Liver (tissue), 9 donors: ENCODE data around the gene SRSF6. TPM values are rescaled to one million over a fixed set of nuclear protein-coding genes. Genes with fewer than 3 reads are reported as not detected.

ENCODE experiments used
- DNase-seq: peaks from one replicate; pipeline ENCODE4 v3.0.0-alpha.2; 2017; ENCODE audit warnings: low spot score
- H3K27ac ChIP-seq, 2 donors: one replicate each; pipeline ENCODE4 v1.7.0; 2013; ENCODE audit warnings: inconsistent platforms in 2 of 2, low read length in 2 of 2, control low read depth in 1 of 2, low read depth in 1 of 2, mild to moderate bottlenecking in 1 of 2
- H3K27me3 ChIP-seq, 4 donors: one replicate each; pipeline versions ENCODE4 v1.6.1 to v1.7.0; 2013; ENCODE audit warnings: low read length in 3 of 4, inconsistent platforms in 1 of 4, mild to moderate bottlenecking in 1 of 4, moderate library complexity in 1 of 4; ENCODE audit not compliant: control insufficient read depth in 4 of 4, insufficient read depth in 4 of 4
- H3K36me3 ChIP-seq, 4 donors: one replicate each; pipeline versions ENCODE4 v1.6.1 to v1.7.0; 2013; ENCODE audit warnings: low read length in 3 of 4, mild to moderate bottlenecking in 3 of 4, low read depth in 1 of 4, moderate library complexity in 1 of 4; ENCODE audit not compliant: control insufficient read depth in 4 of 4, insufficient read depth in 3 of 4
- H3K4me1 ChIP-seq, 4 donors: one replicate each; pipeline versions ENCODE4 v1.6.1 to v1.7.0; 2013; ENCODE audit warnings: low read length in 3 of 4, mild to moderate bottlenecking in 3 of 4, moderate library complexity in 1 of 4; ENCODE audit not compliant: control insufficient read depth in 4 of 4, insufficient read depth in 4 of 4
- H3K4me3 ChIP-seq, 3 donors: one replicate each; pipeline versions ENCODE4 v1.6.1 to v1.7.0; 2013; ENCODE audit warnings: low read length in 3 of 3, control low read depth in 1 of 3, low read depth in 1 of 3, mild to moderate bottlenecking in 1 of 3
- H3K9ac ChIP-seq, 2 donors: one replicate each; pipeline ENCODE4 v1.7.0; 2013; ENCODE audit warnings: low read length in 2 of 2, mild to moderate bottlenecking in 2 of 2, moderate library complexity in 2 of 2, control low read depth in 1 of 2, low read depth in 1 of 2
- H3K9me3 ChIP-seq, 4 donors: one replicate each; pipeline versions ENCODE4 v1.6.1 to v1.7.0; 2013; ENCODE audit warnings: low read length in 3 of 4; ENCODE audit not compliant: control insufficient read depth in 4 of 4
- FOXA1 ChIP-seq: IDR thresholded peaks from 2 replicates; pipeline ENCODE4 v1.6.1; 2016; ENCODE audit warnings: antibody characterized with exemption
- FOXA2 ChIP-seq: IDR thresholded peaks from 2 replicates; pipeline ENCODE4 v1.6.1; 2016; ENCODE audit warnings: antibody characterized with exemption
- GABPA ChIP-seq, 2 donors: IDR thresholded peaks in 1 of 2; conservative IDR thresholded peaks in 1 of 2; 2 replicates each; pipeline ENCODE4 v1.6.1; 2016; ENCODE audit warnings: antibody characterized with exemption in 2 of 2, mild to moderate bottlenecking in 1 of 2, moderate library complexity in 1 of 2
- HNF4A ChIP-seq, 2 donors: conservative IDR thresholded peaks; 2 replicates each; pipeline ENCODE4 v1.6.1; 2016; ENCODE audit warnings: antibody characterized with exemption in 2 of 2, mild to moderate bottlenecking in 2 of 2
- HNF4G ChIP-seq: IDR thresholded peaks from 2 replicates; pipeline ENCODE4 v1.6.1; 2016; ENCODE audit warnings: antibody characterized with exemption
- JUND ChIP-seq, 2 donors: IDR thresholded peaks; 2 replicates each; pipeline ENCODE4 v1.6.1; 2016; ENCODE audit warnings: antibody characterized with exemption in 2 of 2
- NR2F2 ChIP-seq: IDR thresholded peaks from 2 replicates; pipeline ENCODE4 v1.6.1; 2016; ENCODE audit warnings: antibody characterized with exemption
- RAD21 ChIP-seq, 2 donors: IDR thresholded peaks; 2 replicates each; pipeline ENCODE4 v1.6.1; 2016; ENCODE audit warnings: antibody characterized with exemption in 2 of 2, mild to moderate bottlenecking in 2 of 2
- RXRA ChIP-seq, 2 donors: IDR thresholded peaks; 2 replicates each; pipeline ENCODE4 v1.6.1; 2017 to 2018; ENCODE audit warnings: antibody characterized with exemption in 2 of 2, mild to moderate bottlenecking in 1 of 2
- SP1 ChIP-seq: IDR thresholded peaks from 2 replicates; pipeline ENCODE4 v1.6.1; 2018; ENCODE audit warnings: antibody characterized with exemption, mild to moderate bottlenecking
- TAF1 ChIP-seq: conservative IDR thresholded peaks from 2 replicates; pipeline ENCODE4 v1.6.1; 2016; ENCODE audit warnings: antibody characterized with exemption, mild to moderate bottlenecking
- YY1 ChIP-seq: IDR thresholded peaks from 2 replicates; pipeline ENCODE4 v1.6.1; 2016; ENCODE audit warnings: antibody characterized with exemption, mild to moderate bottlenecking
- WGBS: extraction: QIAGEN DNeasy Blood & Tissue Kit; methylation state at CpG from one replicate; pipeline ENCODE4 v1.1.7; 2013; 5-methylcytosine and 5-hydroxymethylcytosine counted together
- polyA plus RNA-seq, 2 donors: library from polyadenylated mRNA; stranded (reverse) in 1 of 2; unstranded in 1 of 2; fragments of 200-250 nt in 1 of 2; fragments of >200 nt in 1 of 2; fragmentation: Nextera tagmentation in 1 of 2; extraction: Ambion mirVana in 1 of 2; gene quantifications; one replicate each; pipeline versions ENCODE4 v1.2.1 to v1.2.3, GENCODE V29; 2013 to 2015
- total RNA-seq, 2 donors: library from RNA; depleted of rRNA; stranded (reverse); fragments of >200 nt; gene quantifications; one replicate each; pipeline ENCODE4 v1.2.3, GENCODE V29; 2014
- TF ChIP-seq, protein P1 (sequence below): fragments of 150-350 bp; IDR thresholded peaks from 2 replicates; pipeline ENCODE4 v1.5.1; 2017; ENCODE audit warnings: improper control_type of control experiment, low read depth, low read length; ENCODE audit not compliant: missing input control
- TF ChIP-seq, protein P2 (sequence below): IDR thresholded peaks from 2 replicates; pipeline ENCODE4 v1.6.1; 2016; ENCODE audit warnings: antibody characterized with exemption
- TF ChIP-seq, protein P3 (sequence below): IDR thresholded peaks from 2 replicates; pipeline ENCODE4 v1.6.1; 2016; ENCODE audit warnings: antibody characterized with exemption
- TF ChIP-seq, protein P4 (sequence below): IDR thresholded peaks from 2 replicates; pipeline ENCODE4 v1.6.1; 2016; ENCODE audit warnings: antibody characterized with exemption
- TF ChIP-seq, protein P5 (sequence below): IDR thresholded peaks from 2 replicates; pipeline ENCODE4 v1.6.1; 2016; ENCODE audit warnings: antibody characterized with exemption, mild to moderate bottlenecking
- donor health status: healthy.
- donor health status: healthy.
- donor health status: healthy.
- donor health status: healthy.
- donor health status: healthy.

Gene SRSF6
- total and polyA plus RNA-seq, 4 donors = 33.8 to 47.5 (median 41.1) TPM

DNA sequence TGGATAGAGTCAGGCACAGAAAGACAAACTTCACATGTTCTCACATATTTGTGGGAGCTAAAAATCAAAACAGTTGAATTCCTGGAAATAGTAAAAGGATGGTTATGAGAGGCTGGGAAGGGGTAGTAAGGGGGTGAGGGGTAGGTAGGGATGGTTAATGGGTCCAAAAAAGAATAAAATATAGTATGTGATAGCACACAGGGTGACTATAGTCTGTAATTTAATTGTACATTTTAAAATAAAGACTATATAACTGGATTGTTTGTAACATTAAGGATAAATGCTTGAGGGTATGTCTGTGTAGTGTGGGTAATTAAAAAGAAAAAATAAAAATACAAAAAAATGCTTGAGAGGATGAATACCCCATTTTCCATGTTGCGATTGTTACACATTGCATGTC, 9.9 kb downstream of the SRSF6 start:
- Histone ChIP-seq H3K9ac (no peak overlapping the region), H3K27me3 (no peaks in the 10 kb centered on the region), H3K27ac (no peak overlapping the region), H3K4me1 (peaks cover 0 to 7% (median 3%) of the 10 kb centered on the region in 4 donors), H3K9me3 (no peaks in the 10 kb centered on the region), H3K4me3 (no peak overlapping the region), H3K36me3 (peaks cover 10 to 41% (median 31%) of the 10 kb centered on the region in 4 donors)
- no peak for TF ChIP-seq JUND (IDR thresholded peaks at IDR 0.05)
- TF ChIP-seq, protein P1, sequence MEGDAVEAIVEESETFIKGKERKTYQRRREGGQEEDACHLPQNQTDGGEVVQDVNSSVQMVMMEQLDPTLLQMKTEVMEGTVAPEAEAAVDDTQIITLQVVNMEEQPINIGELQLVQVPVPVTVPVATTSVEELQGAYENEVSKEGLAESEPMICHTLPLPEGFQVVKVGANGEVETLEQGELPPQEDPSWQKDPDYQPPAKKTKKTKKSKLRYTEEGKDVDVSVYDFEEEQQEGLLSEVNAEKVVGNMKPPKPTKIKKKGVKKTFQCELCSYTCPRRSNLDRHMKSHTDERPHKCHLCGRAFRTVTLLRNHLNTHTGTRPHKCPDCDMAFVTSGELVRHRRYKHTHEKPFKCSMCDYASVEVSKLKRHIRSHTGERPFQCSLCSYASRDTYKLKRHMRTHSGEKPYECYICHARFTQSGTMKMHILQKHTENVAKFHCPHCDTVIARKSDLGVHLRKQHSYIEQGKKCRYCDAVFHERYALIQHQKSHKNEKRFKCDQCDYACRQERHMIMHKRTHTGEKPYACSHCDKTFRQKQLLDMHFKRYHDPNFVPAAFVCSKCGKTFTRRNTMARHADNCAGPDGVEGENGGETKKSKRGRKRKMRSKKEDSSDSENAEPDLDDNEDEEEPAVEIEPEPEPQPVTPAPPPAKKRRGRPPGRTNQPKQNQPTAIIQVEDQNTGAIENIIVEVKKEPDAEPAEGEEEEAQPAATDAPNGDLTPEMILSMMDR = no peak
- no peak for TF ChIP-seq NR2F2
- no peak for TF ChIP-seq FOXA2
- TF ChIP-seq YY1 = no peak
- no peak for TF ChIP-seq GABPA (IDR thresholded peaks at IDR 0.05 in 1 of 2, conservative IDR thresholded peaks at IDR 0.05 in 1 of 2)
- TF ChIP-seq, protein P2, sequence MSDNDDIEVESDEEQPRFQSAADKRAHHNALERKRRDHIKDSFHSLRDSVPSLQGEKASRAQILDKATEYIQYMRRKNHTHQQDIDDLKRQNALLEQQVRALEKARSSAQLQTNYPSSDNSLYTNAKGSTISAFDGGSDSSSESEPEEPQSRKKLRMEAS = no peak
- no peak for TF ChIP-seq RAD21 (IDR thresholded peaks at IDR 0.05)
- TF ChIP-seq, protein P3, sequence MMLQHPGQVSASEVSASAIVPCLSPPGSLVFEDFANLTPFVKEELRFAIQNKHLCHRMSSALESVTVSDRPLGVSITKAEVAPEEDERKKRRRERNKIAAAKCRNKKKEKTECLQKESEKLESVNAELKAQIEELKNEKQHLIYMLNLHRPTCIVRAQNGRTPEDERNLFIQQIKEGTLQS = no peak
- no peak for TF ChIP-seq SP1
- TF ChIP-seq, protein P4, sequence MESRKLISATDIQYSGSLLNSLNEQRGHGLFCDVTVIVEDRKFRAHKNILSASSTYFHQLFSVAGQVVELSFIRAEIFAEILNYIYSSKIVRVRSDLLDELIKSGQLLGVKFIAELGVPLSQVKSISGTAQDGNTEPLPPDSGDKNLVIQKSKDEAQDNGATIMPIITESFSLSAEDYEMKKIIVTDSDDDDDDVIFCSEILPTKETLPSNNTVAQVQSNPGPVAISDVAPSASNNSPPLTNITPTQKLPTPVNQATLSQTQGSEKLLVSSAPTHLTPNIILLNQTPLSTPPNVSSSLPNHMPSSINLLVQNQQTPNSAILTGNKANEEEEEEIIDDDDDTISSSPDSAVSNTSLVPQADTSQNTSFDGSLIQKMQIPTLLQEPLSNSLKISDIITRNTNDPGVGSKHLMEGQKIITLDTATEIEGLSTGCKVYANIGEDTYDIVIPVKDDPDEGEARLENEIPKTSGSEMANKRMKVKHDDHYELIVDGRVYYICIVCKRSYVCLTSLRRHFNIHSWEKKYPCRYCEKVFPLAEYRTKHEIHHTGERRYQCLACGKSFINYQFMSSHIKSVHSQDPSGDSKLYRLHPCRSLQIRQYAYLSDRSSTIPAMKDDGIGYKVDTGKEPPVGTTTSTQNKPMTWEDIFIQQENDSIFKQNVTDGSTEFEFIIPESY = no peak
- no peak for TF ChIP-seq HNF4G
- DNase-seq = no peak
- WGBS = 100% methylated on average over 1 of the region's 1 CpG

DNA sequence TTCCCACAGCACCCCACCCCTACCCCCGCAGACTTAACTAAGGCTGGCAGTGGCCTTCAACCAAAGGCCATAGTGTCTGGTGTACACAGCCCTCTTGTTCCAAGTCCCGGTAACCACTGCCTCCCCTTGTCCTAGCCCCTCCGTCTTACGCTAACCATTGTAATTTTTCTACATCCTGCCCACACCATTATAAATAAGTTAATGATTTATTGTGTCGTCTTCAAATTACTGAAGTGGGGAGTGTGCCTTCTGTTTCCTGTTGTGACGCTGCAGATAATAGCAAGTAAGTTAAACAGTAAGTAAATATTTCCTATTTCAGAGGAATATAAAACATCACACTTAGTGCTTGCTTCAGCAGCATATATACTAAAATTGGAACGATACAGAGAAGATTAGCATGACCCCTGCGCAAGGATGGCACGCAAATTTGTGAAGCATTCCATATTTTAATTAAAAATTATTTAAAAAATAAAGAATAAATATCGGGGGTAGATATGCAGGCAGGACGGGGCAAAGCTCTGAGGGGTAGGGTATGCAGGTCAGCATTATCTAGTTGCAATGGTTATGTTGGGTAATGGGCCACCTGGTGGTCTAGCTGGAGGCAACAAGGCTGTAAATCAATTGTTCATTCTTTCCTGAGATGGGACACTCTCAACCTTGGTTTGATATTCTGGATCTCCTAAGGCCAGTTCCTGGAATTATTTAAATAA, 15.1 kb downstream of the SRSF6 start:
- no peaks in the 10 kb centered on the region for H3K9me3 ChIP-seq
- no peak overlapping the region for H3K9ac ChIP-seq
- TF ChIP-seq HNF4A (conservative IDR thresholded peaks at IDR 0.05) = no peak
- TF ChIP-seq, protein P5, sequence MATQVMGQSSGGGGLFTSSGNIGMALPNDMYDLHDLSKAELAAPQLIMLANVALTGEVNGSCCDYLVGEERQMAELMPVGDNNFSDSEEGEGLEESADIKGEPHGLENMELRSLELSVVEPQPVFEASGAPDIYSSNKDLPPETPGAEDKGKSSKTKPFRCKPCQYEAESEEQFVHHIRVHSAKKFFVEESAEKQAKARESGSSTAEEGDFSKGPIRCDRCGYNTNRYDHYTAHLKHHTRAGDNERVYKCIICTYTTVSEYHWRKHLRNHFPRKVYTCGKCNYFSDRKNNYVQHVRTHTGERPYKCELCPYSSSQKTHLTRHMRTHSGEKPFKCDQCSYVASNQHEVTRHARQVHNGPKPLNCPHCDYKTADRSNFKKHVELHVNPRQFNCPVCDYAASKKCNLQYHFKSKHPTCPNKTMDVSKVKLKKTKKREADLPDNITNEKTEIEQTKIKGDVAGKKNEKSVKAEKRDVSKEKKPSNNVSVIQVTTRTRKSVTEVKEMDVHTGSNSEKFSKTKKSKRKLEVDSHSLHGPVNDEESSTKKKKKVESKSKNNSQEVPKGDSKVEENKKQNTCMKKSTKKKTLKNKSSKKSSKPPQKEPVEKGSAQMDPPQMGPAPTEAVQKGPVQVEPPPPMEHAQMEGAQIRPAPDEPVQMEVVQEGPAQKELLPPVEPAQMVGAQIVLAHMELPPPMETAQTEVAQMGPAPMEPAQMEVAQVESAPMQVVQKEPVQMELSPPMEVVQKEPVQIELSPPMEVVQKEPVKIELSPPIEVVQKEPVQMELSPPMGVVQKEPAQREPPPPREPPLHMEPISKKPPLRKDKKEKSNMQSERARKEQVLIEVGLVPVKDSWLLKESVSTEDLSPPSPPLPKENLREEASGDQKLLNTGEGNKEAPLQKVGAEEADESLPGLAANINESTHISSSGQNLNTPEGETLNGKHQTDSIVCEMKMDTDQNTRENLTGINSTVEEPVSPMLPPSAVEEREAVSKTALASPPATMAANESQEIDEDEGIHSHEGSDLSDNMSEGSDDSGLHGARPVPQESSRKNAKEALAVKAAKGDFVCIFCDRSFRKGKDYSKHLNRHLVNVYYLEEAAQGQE = no peak
- TF ChIP-seq FOXA1 = no peak
- TF ChIP-seq FOXA2 = no peak
- no peak for TF ChIP-seq RXRA (IDR thresholded peaks at IDR 0.05)
- no peak for TF ChIP-seq SP1
- no peak for TF ChIP-seq TAF1
- TF ChIP-seq, protein P4 = no peak
- no peak overlapping the region for H3K4me3 ChIP-seq
- WGBS = 81% methylated on average over 11 of the region's 11 CpGs
- H3K4me1 ChIP-seq = peaks cover 0 to 9% (median 5%) of the 10 kb centered on the region in 4 donors
- H3K27ac ChIP-seq = no peak overlapping the region
- no peak for DNase-seq
- peaks cover 0 to 6% (median 4%) of the 10 kb centered on the region in 4 donors for H3K36me3 ChIP-seq
- H3K27me3 ChIP-seq = no peaks in the 10 kb centered on the region
